GM12864 (cell line): ENCODE data around the gene BATF2.
"Not testable (repeated sequence)": the region's sequence is repeated elsewhere in the genome, so short reads cannot be mapped to it uniquely, and the experiment has no call there.

Source experiments
- DNase-seq: peaks from one replicate; pipeline ENCODE4 v3.0.0-alpha.2; 2011; ENCODE audit warnings: low read depth
- H3K4me3 ChIP-seq: 2 replicates; pipeline ENCODE4 v1.5.1; 2011; ENCODE audit warnings: mild to moderate bottlenecking, low read depth, low read length, control low read depth
- TF ChIP-seq, protein P1 (sequence below): IDR thresholded peaks from 2 replicates; pipeline ENCODE4 v1.5.1; 2011; ENCODE audit warnings: low read depth, mild to moderate bottlenecking, moderate library complexity, low read length, control low read depth, inconsistent platforms; ENCODE audit errors: missing control alignments

Gene BATF2

DNA sequence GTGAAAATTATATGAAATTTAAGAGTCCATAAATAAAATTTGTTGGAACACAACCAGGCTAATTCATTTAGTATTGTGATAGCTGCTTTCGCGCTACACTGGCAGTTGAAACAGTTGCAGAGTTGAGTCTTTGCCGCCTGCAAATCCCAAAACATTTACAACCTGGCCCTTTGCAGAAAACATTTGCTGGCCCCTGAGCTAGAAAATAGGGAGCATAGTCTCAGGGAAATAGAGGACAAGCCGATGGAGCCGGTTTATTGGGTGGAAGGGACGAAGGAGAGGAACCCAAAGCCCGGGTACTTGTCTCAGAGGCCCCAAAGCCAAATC, 43.7 kb upstream of the BATF2 start:
- H3K4me3 ChIP-seq: peak overlapping the region; percentile 81
- TF ChIP-seq, protein P1, sequence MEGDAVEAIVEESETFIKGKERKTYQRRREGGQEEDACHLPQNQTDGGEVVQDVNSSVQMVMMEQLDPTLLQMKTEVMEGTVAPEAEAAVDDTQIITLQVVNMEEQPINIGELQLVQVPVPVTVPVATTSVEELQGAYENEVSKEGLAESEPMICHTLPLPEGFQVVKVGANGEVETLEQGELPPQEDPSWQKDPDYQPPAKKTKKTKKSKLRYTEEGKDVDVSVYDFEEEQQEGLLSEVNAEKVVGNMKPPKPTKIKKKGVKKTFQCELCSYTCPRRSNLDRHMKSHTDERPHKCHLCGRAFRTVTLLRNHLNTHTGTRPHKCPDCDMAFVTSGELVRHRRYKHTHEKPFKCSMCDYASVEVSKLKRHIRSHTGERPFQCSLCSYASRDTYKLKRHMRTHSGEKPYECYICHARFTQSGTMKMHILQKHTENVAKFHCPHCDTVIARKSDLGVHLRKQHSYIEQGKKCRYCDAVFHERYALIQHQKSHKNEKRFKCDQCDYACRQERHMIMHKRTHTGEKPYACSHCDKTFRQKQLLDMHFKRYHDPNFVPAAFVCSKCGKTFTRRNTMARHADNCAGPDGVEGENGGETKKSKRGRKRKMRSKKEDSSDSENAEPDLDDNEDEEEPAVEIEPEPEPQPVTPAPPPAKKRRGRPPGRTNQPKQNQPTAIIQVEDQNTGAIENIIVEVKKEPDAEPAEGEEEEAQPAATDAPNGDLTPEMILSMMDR: no peak
- no peak for DNase-seq

DNA sequence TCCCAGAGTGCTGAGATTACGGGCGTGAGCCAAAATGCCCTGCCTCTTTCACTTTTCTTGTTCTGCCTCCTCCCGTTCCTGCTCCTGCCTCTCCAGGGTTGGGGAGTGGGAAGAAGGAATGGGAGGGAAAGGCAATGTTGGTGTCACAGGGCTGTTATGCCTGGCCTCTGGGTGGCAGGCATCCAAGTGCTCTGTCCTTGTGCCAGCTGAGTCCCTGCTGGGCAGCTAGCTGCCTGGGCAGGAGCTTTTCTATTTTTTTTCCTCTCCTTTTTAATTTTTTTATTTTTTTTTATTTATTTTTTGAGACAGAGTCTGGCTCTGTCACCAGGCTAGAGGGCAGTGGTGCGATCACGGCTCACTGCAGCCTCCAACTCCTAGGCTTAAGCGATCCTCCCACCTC, 40.2 kb upstream of the BATF2 start:
- TF ChIP-seq, protein P1: no peak
- no peak overlapping the region for H3K4me3 ChIP-seq

DNA sequence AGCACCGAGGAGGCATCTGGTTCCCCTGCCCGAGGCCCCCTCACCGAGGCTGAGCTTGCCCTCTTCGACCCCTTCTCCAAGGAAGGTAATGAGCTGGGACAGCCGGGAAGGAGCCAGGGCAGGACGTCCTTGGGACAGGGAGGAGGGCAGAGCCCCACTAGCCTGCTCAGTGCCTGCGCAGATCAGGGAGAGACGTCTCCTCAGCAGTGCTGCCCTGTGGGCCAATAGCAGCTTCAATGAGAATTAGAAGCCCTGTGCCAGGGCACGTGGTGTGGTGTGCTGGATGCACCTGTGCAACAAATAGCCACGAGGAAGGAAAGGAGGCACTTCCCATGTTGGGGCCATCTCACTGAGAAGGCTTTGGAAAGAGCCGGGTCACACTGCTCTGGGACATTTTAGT, 38.8 kb upstream of the BATF2 start:
- no peak overlapping the region for H3K4me3 ChIP-seq
- TF ChIP-seq, protein P1: no peak
- DNase-seq: no peak

More for the DNA sequence above, 40.2 kb upstream of the BATF2 start:
- DNase-seq: no peak

DNA sequence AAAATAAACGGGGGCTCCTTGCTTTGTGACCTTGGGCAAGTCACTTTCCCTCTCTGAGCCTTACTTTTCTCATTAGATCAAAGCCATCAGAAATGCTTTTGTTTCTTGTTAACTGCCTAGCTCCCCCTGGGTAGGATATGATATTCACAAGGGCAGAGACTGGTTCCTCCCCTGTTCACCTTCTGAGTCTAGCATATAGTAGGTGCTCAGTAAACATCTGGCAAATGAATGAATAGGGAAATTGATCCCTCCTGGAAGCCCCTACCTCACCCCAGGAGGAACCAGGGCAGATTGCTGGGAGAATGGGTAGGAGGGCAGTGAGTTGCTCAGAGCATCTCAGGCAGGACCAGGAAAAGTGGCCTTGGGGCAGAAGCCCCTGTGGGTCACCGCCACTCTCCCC, 37.7 kb upstream of the BATF2 start:
- TF ChIP-seq, protein P1: no peak
- DNase-seq: no peak
- H3K4me3 ChIP-seq: no peak overlapping the region

DNA sequence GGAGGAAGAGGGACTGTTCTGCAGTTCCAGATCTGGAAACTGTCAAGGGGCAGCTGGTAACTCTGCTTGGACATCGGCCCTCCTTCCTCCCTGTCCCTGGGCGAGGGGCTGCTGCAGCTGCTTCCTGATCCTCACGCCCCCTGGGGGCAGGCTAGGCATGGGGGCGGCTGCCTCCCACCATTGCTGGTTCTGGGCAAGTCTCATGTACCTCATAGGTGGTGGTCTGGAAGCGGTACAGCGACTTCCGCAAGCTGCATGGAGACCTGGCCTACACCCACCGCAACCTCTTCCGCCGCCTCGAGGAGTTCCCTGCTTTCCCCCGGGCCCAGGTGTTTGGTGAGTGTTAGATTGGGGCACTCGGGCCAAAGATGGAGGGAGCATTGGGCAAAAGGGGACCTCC, 35.4 kb upstream of the BATF2 start:
- H3K4me3 ChIP-seq: no peak overlapping the region
- no peak for DNase-seq

DNA sequence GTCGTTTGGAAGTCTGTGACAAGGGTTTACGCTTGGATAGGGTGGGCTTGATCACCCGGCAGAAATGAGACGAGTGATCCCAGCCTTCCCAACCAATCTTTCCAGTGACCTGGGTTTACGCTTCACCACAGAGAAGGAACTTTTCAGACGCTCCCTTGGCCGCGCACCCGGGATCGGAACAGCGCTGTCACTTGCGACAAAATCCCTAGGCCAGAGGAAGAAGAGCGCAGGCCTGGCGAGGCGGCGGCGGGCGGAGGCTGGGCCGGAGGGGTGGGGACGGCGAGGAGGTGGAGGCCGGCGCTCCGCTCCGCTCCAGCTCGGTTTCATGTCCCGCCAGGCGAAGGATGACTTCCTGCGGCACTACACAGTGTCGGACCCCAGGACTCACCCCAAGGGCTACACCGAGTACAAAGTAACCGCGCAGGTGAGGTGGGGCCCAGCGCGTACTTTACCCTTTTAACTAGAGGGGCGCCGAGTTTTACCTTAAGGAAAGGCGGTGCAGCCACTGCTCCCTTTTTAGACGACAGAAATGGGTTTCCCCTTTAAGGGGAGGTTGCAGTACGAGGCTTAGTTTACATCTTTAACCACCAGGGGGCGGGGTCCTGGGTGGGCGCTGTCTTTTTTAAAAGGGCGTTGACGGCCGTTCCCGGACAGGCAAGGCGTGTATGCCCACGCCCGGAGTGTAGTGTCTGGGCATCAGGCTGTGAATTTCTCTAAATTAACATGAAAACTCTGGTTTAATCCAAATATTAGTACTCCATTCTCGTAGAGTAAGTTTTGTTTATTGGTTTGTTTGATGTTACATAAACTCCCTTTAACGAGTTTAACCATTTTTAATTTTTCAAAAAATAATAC, 30.7 kb upstream of the BATF2 start, which contains the start of gene SNX15:
Gene SNX15 (plus strand): TSS at position 227 of the 855 bp plus-strand sequence. CDS start 99 bp downstream, at position 326.
- DNase-seq: peak; percentile 93
- TF ChIP-seq, protein P1: peak; percentile 36
- peak within 1 kb of the TSS; percentile 54 for H3K4me3 ChIP-seq

More for the DNA sequence above, 35.4 kb upstream of the BATF2 start:
- TF ChIP-seq, protein P1: no peak

DNA sequence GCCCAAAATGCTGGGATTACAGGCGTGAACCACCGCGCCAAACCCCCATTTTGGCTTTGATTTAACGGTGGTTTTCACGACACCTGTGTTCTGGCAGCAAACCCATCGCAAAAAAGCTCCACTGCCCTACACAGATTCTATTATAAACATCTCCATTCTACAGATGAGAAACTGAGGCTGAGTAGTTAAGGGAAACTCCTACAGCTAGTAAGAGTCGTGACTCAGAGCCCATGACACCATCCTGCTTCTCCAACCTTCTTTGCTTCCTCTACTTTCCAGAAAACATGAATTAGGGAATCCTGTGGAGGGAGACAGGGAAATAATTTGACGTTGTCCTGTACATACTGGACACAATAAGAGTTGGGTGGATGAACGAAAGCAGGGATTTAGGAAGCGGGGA, 30.0 kb upstream of the BATF2 start:
- TF ChIP-seq, protein P1: no peak
- no peak for DNase-seq
- peak overlapping the region; percentile 54 for H3K4me3 ChIP-seq

DNA sequence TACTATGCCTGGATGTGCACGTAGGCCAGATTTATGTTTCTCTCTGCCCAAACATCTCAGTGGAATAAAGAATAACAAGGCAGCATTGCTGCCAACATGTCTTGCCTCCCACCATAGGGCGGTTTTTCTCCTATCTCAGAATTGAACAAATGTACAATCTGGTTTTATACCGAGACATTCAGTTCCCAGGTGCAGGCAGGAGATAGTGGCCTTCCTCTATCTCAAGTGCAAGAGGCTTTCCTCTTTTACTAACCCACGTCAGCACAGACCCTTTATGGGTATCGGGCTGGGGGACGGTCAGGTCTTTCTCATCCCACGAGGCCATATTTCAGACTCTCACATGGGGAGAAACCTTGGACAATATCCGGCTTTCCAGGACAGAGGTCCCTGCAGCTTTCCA, 26.7 kb upstream of the BATF2 start:
- DNase-seq: not testable (repeated sequence)

More for the DNA sequence above, 26.7 kb upstream of the BATF2 start:
- H3K4me3 ChIP-seq: not testable (repeated sequence)
